ENCODE results near the gene ERI2.
A peak's percentile ranks its signal among the peaks of the same experiment; 100 is the strongest.
"Not testable (repeated sequence)": the region's sequence is repeated elsewhere in the genome, so short reads cannot be mapped to it uniquely, and the experiment has no call there.

The ERI2 gene

DNA sequence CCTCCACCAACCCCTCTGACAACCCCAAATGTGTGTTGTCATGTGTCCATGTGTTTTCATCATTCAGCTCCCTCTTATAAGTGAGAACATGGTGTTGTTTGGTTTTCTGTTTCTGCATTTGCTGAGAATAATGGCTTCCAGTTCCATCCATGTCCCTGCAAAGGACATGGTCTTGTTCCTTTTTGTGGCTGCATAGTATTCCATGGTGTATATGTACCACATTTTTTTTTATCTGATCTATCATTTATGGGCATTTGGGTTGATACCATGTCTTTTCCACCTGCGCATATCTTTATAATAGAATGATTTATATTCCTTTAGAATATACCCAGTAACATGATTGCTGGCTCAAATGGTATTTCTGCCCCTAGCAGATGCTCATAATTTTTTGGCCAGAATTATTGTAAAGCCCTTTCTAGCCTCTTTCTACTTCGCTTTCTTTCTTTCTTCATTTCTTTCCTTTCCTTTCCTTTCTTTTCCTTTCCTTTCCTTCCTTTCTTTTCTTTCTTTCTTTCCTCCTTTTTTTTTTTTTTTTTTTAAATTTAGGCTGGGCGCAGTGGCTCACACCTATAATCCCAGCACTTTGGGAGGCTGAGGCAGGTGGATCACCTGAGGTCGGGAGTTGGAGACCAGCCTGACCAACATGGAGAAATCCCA is 12.8 kb upstream of the ERI2 start:
- TF ChIP-seq, protein P1, sequence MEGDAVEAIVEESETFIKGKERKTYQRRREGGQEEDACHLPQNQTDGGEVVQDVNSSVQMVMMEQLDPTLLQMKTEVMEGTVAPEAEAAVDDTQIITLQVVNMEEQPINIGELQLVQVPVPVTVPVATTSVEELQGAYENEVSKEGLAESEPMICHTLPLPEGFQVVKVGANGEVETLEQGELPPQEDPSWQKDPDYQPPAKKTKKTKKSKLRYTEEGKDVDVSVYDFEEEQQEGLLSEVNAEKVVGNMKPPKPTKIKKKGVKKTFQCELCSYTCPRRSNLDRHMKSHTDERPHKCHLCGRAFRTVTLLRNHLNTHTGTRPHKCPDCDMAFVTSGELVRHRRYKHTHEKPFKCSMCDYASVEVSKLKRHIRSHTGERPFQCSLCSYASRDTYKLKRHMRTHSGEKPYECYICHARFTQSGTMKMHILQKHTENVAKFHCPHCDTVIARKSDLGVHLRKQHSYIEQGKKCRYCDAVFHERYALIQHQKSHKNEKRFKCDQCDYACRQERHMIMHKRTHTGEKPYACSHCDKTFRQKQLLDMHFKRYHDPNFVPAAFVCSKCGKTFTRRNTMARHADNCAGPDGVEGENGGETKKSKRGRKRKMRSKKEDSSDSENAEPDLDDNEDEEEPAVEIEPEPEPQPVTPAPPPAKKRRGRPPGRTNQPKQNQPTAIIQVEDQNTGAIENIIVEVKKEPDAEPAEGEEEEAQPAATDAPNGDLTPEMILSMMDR (conservative IDR thresholded peaks at IDR 0.05; ENCODE audit: low read depth, low read length): no peak
- no peak for DNase-seq (ENCODE audit: low read depth)
- H3K4me3 ChIP-seq (ENCODE audit: low read length): no peak overlapping the region

DNA sequence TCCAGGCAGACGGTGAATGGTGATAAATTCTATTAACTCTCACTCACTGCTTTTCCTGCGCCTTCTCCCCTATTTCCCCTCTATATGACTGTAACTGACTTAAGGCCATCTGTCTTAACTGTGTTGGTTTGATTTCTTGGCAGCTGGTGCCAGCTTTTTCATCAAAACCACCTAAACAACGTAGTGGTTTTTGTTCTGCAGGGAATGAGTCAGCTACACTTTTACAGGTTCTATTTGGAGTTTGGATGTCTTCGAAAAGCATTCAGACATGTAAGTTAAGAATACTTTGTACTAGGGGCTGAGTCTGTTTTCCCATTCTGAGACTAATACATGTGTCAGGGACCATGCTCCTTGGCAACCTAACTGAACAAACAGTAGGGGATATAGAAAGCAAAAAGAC is 8.5 kb upstream of the ERI2 start:
- TF ChIP-seq, protein P1 (conservative IDR thresholded peaks at IDR 0.05; ENCODE audit: low read depth, low read length): no peak
- no peak for DNase-seq (ENCODE audit: low read depth)
- H3K4me3 ChIP-seq (ENCODE audit: low read length): no peak overlapping the region

DNA sequence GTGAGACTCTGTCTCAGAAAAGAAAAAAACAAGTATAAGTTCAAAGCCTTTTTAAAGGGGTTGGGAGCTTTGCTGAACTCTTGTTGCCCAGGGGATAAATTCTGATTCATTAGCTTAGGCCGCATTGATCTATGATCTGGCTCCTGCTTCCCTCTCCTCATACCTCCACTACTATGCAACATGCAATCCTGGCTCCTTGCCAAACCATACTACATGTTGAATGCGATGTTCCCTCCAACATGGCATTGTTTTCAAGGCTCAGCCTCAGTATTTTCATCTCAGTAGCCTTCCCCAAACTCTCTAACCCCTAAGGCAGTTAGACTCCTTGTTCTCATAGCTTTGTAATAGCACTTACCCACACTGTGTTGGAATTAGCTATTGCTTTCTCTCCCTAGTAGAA is 6.2 kb upstream of the ERI2 start:
- TF ChIP-seq, protein P1 (conservative IDR thresholded peaks at IDR 0.05; ENCODE audit: low read depth, low read length): no peak
- H3K4me3 ChIP-seq (ENCODE audit: low read length): no peak overlapping the region
- DNase-seq (ENCODE audit: low read depth): no peak

DNA sequence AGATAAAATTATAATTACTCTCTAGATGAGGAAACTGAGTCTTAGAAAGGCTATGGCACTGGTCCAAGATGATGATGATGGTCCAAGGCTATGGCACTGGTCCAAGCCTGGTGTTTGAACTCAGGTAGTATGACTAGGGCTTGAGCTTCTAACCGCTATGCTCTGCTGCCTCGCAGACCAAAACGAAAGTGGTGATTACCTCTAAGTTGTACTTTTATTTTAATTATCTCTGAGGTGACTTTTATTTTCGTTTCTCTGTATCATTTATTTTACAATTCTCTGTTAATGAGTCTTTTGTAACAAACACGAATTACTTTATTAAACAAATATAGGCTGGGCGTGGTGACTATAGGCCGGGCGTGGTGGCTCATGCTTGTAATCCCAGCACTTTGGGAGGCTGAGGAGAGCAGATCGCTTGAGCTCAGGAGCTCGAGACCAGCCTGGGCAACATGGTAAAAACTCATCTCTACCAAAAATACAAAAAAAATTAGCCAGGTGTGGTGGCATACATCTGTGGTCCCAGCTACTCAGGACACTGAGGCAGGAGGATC is 5.7 kb upstream of the ERI2 start:
- TF ChIP-seq, protein P1 (conservative IDR thresholded peaks at IDR 0.05; ENCODE audit: low read depth, low read length): no peak
- no peak overlapping the region for H3K4me3 ChIP-seq (ENCODE audit: low read length)
- DNase-seq (ENCODE audit: low read depth): no peak

DNA sequence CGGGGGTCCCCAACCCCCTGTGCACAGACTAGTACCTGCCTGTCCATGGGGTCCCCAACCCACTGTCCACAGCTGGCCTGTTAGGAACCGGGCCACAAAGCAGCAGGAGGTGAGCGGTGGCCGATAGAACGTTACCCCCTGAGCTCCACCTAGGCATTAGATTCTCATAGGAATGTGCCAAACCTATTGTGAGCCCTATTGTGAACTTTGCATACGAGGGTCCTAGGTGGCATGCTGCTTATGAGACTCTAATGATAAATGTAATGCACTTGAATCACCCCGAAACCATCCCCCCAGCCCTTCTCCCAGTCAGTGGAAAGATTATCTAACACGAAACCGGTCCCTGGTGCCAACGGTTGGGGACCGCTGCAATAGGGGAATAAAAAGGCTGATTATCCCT is 1.6 kb upstream of the ERI2 start:
- no peak for DNase-seq (ENCODE audit: low read depth)

DNA sequence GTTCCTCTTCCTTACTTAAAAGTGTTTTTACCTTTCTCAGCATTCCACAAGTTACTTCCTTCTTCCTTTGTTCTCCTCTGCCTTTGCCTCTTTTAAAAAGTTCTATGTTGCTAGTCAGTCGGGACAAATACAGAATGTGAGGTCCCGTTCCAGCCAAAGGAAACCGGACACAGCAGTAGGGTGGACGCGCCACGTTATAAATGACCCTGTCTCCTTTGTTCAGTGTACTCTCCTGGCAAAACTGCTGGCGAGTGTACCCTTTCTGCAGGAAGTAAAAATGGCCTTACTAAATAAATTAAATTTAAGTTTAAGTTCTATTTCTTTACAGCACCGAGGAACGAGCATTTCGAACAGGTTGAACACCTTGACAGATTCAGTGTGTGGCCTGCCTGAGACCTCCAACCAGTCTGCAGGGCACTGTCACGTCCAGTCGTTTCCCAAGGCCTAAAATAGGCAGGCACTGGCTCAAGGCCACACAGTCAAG is 546 bp downstream of the ERI2 start:
- not testable (repeated sequence) for DNase-seq (ENCODE audit: low read depth)
- peak overlapping the region; percentile 86 for H3K4me3 ChIP-seq (ENCODE audit: low read length)

More for the DNA sequence above, 1.6 kb upstream of the ERI2 start:
- TF ChIP-seq, protein P1 (conservative IDR thresholded peaks at IDR 0.05; ENCODE audit: low read depth, low read length): no peak
- H3K4me3 ChIP-seq (ENCODE audit: low read length): no peak overlapping the region

DNA sequence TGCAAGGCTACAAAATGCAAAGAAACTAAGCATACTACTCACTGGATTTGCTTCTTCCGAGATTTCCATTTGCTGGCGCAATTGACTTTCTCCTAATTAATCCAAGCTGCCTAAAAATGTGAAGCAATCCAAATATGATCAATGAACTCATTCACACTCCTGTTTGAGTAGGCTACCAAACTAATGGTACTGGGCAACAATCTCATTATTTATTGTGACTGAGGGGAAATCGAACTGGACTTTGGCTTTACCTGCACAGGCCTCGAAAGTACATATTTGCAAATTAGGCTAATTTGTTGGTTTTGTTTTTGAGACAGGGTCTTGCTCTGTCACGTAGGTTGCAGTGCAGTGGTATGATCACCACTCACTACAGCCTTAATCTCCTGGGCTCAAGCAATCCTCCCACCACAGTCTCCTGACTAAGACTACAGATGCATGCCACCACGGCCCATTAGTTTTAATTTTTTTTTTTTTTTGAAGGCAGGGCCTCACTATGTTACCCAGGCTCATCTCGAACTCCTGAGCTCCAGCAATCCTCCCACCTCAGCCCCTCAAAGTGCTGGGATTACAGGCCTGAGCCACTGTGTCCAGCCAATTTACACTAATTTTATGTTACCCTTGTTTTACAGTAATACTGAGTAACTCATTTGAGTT is 2.6 kb downstream of the ERI2 start:
- TF ChIP-seq, protein P1 (conservative IDR thresholded peaks at IDR 0.05; ENCODE audit: low read depth, low read length): no peak
- no peak for DNase-seq (ENCODE audit: low read depth)
- H3K4me3 ChIP-seq (ENCODE audit: low read length): no peak overlapping the region

Measured in retinal pigment epithelial cell (primary cell).